Putamen (tissue), 1 donor: ENCODE measurements around the gene PTAFR.

Source experiments
- DNase-seq: peaks from one replicate; pipeline ENCODE4 v3.0.0-alpha.2; 2016; ENCODE audit warnings: low spot score

PTAFR gene

DNA sequence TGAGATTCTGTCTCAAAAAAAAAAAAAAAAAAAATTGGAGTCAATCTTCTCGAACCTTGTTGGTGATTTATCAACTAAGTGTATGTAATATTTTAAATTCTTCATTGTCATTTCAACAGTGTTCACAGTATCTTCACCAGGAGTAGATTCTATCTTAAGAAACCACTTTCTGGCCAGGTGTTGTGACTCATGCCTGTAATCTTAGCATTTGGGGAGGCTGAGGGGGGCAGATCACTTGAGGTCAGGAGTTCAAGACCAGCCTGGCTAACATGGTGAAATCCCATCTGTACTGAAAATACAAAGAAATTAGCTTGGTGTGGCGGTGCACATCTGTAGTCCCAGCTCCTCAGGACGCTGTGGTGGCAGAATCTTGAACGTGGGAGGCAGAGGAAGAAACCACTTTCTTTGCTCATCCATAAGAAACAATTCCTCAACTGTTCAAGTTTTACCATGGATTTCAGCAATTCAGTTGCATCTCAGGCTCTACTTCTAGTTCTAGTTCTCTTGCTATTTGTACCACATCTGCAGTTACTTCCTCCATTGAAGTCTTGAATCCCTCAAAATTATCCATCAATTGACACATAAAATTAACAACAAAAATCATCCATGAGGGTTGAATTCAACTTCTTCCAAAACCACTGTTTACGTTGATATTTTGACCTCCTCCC lies 57.7 kb downstream of the PTAFR start:
- DNase-seq = no peak

DNA sequence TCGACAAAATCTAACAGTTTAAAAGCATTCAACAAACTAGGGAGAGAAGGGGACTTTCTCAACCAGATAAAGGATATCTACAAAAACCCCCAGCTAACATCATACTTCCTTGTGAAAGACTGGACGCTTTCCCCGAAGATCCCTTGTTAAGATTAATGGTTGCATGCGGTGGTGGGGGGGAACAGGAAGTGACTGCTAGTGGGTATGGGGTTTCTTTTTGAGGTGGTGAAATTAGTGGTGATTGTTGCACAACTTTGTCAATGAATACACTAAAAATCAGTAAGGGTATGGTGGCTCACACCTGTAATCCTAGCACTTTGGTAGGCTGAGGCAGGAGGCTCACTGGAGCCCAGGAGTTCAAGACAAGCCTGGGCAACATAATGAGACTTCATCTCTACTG lies 61.2 kb downstream of the PTAFR start:
- no peak for DNase-seq

- no peak for DNase-seq
These were observed 61.6 kb downstream of the PTAFR start for GRCh38 chr1:28114844-28115243.

DNA sequence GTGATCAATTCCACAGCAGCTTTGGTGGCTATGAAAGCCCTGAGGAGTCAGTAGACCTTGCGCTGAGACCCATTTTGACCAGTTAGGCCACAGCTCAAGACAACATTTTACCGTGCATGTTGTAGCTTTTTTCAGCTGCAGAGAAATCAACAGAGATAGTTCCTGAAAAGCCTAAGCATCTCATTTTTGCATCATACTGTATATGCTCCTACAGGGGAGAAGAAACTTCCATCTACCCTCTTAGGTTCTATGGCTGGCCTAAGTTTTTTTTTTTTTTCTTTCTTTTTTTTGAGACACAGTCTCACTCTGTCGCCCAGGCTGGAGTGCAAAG lies 63.3 kb downstream of the PTAFR start:
- no peak for DNase-seq

DNA sequence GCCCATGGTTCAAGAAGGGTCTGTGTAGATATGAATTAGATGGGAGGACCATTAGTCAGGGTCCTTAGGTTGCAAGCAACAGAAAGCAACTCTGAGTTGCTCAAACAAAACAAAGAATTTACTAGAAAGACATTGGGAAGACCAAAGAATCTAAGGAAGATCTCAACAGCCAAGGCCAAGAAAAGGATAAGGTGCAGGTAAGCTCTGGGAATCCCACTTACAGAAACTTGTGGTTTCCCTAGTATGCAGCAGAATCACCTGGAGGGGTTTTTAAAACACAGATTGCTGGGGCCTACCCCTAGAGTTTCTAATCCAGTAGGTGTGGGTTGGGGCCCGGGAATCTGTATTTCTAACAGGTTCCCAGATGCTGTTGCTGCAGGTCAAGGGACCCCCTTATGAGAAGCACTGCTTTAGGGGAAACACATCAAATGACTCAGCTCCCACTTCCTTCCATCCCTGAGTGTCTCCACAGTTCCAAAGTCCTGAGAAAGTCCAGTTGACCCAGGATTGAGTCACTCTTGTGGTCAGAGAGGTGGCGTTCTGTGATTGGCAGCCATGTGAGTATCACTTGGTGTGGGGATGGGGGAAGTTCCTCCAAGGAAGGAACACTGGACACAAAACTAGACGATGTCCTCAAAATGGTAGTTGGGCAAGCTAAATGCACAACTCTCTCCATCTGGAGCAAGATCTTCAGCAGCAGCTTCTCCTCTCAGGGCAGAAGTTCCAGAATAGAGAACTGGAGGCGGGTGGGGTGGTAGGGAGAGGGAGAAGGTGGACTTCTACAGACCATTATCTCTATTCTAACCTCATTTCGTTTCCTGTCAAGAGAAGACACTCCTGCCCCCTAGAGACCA lies 63.9 kb downstream of the PTAFR start:
- DNase-seq = no peak

- no peak for DNase-seq
These were observed 65.3 kb downstream of the PTAFR start for GRCh38 chr1:28111157-28111556.

DNA sequence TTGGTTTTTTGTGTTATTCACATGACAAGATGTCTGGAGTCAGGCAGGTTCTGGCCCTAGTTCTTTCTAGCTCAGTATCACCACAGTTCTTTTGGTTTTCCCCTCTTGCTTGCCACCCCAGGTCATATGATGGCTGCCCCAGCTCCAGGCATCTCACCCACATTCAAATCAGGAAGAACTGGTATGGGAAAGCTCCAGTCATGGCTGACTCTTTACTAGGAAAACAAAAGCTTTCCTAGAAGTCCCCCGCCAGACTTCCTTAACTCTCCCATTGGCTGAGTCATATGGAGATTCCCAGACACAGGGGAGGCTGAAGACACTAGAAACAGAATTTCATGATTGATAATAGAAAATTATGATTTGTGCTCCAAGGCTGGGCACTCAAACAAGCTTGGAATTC lies 65.9 kb downstream of the PTAFR start:
- no peak for DNase-seq

DNA sequence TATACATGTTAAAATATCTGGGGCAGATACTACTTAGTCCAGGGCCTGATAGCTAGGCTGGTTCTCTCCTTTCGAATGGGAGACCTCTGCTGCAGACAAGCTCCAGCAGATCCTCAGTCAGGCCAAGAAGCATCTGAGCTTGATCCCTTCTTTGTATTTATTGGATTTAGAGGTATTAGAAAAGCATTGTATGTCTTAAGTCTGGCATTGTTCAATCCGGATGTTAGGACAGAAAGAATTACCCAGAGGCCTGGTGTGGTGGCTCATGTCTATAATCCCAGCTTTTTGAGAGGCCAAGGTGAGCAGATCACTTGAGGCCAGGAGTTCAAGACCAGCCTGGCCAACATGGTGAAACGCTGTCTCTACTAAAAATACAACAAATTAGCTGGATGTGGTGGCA lies 66.9 kb downstream of the PTAFR start:
- no peak for DNase-seq

DNA sequence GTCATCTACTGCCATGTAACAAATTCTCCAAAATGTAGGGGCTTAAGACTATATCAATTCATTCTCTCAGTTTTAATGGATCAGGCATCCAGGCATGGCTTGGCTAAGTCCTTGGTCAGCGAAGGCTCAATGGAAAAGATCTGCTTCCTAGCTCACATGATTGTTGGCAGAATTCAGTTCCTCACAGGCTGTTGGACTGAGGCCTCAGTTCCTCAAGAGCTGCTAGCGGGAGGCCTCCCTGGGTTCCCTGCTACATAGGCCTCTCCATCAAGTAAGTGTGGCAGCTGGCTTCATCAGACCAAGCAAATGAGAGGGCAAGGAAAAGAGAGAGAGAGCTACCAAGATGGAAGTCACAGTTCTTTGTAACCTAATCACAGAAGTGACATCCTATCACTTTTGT lies 68.5 kb downstream of the PTAFR start:
- no peak for DNase-seq

DNA sequence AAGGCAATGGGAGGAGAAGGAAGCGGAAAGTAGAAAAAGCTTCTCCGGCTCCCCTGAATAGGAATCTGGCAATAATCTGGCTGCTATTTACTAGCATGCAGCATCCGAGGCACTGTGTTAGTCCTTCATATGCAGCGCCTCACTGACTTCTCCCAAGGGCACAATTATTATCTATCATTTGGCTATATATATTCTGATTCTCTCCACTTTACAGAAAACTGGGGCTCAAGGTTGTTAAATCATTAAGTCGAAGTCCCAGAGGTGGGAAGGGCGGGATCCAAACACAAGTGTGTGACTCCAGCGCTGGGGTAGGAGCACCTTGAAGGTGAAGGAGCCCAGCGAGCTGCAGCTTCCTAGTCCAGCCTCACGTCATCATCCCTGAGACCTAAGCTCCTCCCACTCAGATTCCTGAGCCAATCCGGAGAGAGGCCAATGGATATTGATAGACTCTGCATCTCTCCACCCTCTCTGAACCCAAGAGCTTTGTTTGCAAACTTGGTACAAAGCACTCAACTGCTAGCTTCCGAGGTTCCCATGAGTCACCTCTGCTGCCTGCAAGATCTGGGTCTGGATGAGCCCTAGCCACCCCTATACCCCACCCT lies 71.5 kb downstream of the PTAFR start:
- DNase-seq = peak; percentile 88

GRCh38 chr1:28102189-28102588 lies 74.3 kb downstream of the PTAFR start:
- DNase-seq = no peak

DNA sequence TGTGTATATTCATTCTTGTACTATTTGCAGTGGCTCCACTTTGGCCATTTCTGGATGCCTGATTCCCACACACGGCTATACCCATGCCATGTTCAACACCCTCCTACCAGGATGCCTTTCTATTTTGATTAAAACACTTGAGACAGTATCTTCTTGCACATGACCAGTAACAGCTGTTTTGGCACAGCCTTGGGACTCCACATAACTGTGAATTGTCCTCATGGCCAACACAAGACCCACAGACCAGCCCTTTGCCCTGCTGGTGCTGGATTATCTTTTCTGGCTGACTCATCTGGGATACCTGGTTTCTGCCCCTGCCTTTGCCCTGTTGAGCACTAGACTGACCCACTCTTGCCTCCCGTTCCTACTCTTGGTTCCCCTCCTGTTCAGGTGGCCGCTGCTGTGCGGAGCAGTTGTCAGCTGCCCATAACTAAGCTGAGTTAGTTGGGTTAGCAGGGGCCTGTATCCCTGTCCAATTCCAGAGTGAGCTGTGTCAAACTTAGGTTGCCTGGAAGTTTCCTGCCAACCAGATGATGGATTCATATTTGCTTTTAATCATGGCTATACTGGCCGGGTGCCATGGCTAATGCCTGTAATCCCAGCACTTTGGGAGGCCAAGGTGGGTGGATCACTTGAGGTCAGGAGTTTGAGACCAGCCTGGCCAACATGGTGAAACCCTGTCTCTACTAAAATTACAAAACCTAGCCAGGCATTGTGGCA lies 77.3 kb downstream of the PTAFR start:
- DNase-seq = no peak
